ENCODE measurements around the gene ZNF19. TPM values are rescaled to one million over a fixed set of nuclear protein-coding genes. Genes with fewer than 3 reads are reported as not detected.

The ZNF19 gene
- total RNA-seq, 5 donors from 2014 or later (not counting 1 experiment from before 2014, with no cell fraction given) = 6.9 to 9.4 (median 8.4) TPM

DNA sequence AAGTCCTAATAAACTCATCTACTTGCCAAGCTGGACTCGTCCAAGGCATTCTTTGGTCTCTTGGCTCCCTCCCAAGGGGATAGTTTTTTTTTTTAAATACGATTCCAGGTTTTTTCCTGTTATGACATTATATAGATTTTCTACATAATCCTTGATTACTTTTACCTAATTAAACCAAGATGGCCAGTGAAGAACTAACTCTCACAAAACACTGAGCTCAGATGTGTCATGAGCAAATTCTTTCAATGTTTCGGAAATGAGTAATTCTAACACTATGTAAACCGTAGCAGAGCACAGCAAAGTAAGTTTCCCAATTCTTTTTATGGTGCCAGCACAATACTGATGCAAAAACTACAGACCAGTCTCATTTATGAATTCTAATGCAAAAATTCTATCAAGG lies 28.9 kb downstream of the ZNF19 start:
- ChIA-PET CTCF (interaction anchor here in 1 of 2 donors (1.2 kb wide), 1 partner anchor 39 kb away, joined by 4 read pairs; no protein-coding TSS in a partner anchor), POLR2A (interaction anchor here (0.6 kb wide), 2 partner anchors 24 to 28 kb away, joined by 3 read pairs; no protein-coding TSS in a partner anchor)
- H3K27me3 ChIP-seq (replicated peaks in 1 of 2; ENCODE audit: control insufficient read depth in 2 of 2, extremely low read depth in 1 of 2, insufficient read depth in 2 of 2, low read length in 1 of 2) = no peaks in the 10 kb centered on the region
- no peak overlapping the region for H3K27ac ChIP-seq (ENCODE audit: low read length)
- H3K4me1 ChIP-seq (ENCODE audit: control insufficient read depth in 1 of 2, extremely low read depth in 1 of 2, insufficient read depth in 2 of 2, low read length in 2 of 2) = peaks cover 6 to 10% of the 10 kb centered on the region in 2 experiments
- peaks cover 11% of the 10 kb centered on the region for H3K36me3 Mint-ChIP-seq
- H3K4me3 Mint-ChIP-seq = peak overlapping the region; percentile 31 to 84 (median 56)
- no peak overlapping the region for H3K4me3 ChIP-seq (ENCODE audit: control insufficient read depth in 1 of 2, extremely low read depth in 1 of 2, low read length in 1 of 2)
- H3K27me3 Mint-ChIP-seq = no peaks in the 10 kb centered on the region
- no peak overlapping the region for H3K27ac Mint-ChIP-seq
- no peaks in the 10 kb centered on the region for H3K9me3 ChIP-seq
- 100% methylated on average over 1 of the region's 4 CpGs for WGBS (ENCODE audit: insufficient coverage)
- H3K36me3 ChIP-seq (ENCODE audit: control insufficient read depth in 2 of 2, extremely low read depth in 1 of 2, insufficient read depth in 1 of 2, low read length in 1 of 2) = peaks cover 5 to 12% of the 10 kb centered on the region in 2 donors
- peaks cover 5 to 29% (median 26%) of the 10 kb centered on the region in 3 donors for H3K4me1 Mint-ChIP-seq
- H3K9me3 Mint-ChIP-seq = no peaks in the 10 kb centered on the region
- ATAC-seq (replicated peaks in 1 of 4) (no peak), DNase-seq (no peak)

- H3K27ac ChIP-seq (ENCODE audit: low read length) = no peak overlapping the region
- DNase-seq (no peak), ATAC-seq (replicated peaks in 1 of 4) (no peak)
- no peaks in the 10 kb centered on the region for H3K9me3 Mint-ChIP-seq
- ChIA-PET POLR2A (no interaction called here), CTCF (no interaction called here)
- peaks cover 6 to 10% of the 10 kb centered on the region in 2 experiments for H3K4me1 ChIP-seq (ENCODE audit: control insufficient read depth in 1 of 2, extremely low read depth in 1 of 2, insufficient read depth in 2 of 2, low read length in 2 of 2)
- H3K36me3 Mint-ChIP-seq = peaks cover 19% of the 10 kb centered on the region
- peaks cover 9 to 17% of the 10 kb centered on the region in 2 donors for H3K36me3 ChIP-seq (ENCODE audit: control insufficient read depth in 2 of 2, extremely low read depth in 1 of 2, insufficient read depth in 1 of 2, low read length in 1 of 2)
- H3K27me3 ChIP-seq (replicated peaks in 1 of 2; ENCODE audit: control insufficient read depth in 2 of 2, extremely low read depth in 1 of 2, insufficient read depth in 2 of 2, low read length in 1 of 2) = no peaks in the 10 kb centered on the region
- no peak overlapping the region for H3K27ac Mint-ChIP-seq
- H3K27me3 Mint-ChIP-seq = no peaks in the 10 kb centered on the region
- no peaks in the 10 kb centered on the region for H3K9me3 ChIP-seq
- H3K4me1 Mint-ChIP-seq = peaks cover 9 to 29% (median 26%) of the 10 kb centered on the region in 3 donors
- H3K4me3 ChIP-seq (ENCODE audit: control insufficient read depth in 1 of 2, extremely low read depth in 1 of 2, low read length in 1 of 2) = no peak overlapping the region
- no peak overlapping the region for H3K4me3 Mint-ChIP-seq
Measured at GRCh38 chr16:71459510-71459909, 29.6 kb downstream of the ZNF19 start.

DNA sequence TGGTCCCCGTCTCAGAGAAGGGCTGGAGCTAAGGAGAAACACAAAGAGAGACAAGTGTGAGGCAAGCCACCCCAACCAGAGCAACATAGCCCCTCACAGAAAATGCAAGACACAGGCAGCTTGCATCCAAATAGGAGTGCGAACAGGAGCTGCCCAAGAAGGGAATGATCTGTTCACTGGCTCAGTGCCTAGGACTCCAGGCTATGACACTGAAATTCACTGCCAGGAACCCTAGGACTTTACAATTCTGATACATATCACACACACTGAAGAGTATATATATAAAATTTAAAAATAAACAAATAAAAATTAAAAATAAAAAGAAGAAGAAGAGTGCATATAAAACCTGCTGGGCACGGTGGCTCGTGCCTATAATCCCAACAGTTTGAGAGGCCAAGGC lies 32.3 kb downstream of the ZNF19 start:
- Histone ChIP-seq H3K9me3 (no peaks in the 10 kb centered on the region), H3K4me1 (ENCODE audit: control insufficient read depth in 1 of 2, extremely low read depth in 1 of 2, insufficient read depth in 2 of 2, low read length in 2 of 2) (peaks cover 4 to 5% of the 10 kb centered on the region in 2 experiments), H3K27me3 (replicated peaks in 1 of 2; ENCODE audit: control insufficient read depth in 2 of 2, extremely low read depth in 1 of 2, insufficient read depth in 2 of 2, low read length in 1 of 2) (no peaks in the 10 kb centered on the region), H3K36me3 (ENCODE audit: control insufficient read depth in 2 of 2, extremely low read depth in 1 of 2, insufficient read depth in 1 of 2, low read length in 1 of 2) (peaks cover 25 to 43% of the 10 kb centered on the region in 2 donors), H3K4me3 (ENCODE audit: control insufficient read depth in 1 of 2, extremely low read depth in 1 of 2, low read length in 1 of 2) (no peak overlapping the region), H3K27ac (ENCODE audit: low read length) (no peak overlapping the region)
- peaks cover 9 to 19% (median 13%) of the 10 kb centered on the region in 3 donors for H3K4me1 Mint-ChIP-seq
- H3K27ac Mint-ChIP-seq = no peak overlapping the region
- DNase-seq (no peak), ATAC-seq (replicated peaks in 1 of 4) (no peak)
- no peaks in the 10 kb centered on the region for H3K27me3 Mint-ChIP-seq
- H3K36me3 Mint-ChIP-seq = peaks cover 45% of the 10 kb centered on the region
- H3K9me3 Mint-ChIP-seq = peaks cover 0 to 14% (median 14%) of the 10 kb centered on the region in 3 donors
- 100% methylated on average over 4 of the region's 4 CpGs for WGBS (ENCODE audit: insufficient coverage)
- ChIA-PET CTCF (no interaction called here), POLR2A (no interaction called here)
- no peak overlapping the region for H3K4me3 Mint-ChIP-seq

DNA sequence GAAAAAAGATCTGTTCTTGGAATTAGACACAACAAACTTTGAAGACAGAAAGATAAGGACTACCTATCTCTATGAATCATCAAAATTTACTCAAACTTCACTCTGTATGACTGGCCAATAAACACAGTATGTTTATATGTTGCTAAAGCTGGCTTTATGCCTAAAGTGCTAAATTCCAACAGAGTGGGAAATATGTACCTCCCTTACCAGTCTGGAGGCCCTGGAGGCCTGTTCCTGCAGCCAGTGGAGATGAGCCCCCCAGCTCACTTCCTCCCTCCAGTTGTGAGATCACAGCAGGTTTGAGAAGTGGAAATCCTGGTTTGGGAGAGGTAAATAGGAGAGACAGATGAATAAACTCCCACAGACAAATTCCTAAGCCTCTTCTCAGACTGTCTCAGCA lies 36.1 kb downstream of the ZNF19 start:
- Mint-ChIP-seq H3K9me3 (peaks cover 15 to 44% (median 41%) of the 10 kb centered on the region in 3 donors), H3K4me3 (no peak overlapping the region), H3K36me3 (peaks cover 82% of the 10 kb centered on the region), H3K4me1 (peaks cover 0 to 4% (median 0%) of the 10 kb centered on the region in 3 donors), H3K27ac (no peak overlapping the region), H3K27me3 (no peaks in the 10 kb centered on the region)
- H3K4me1 ChIP-seq (ENCODE audit: control insufficient read depth in 1 of 2, extremely low read depth in 1 of 2, insufficient read depth in 2 of 2, low read length in 2 of 2) = no peaks in the 10 kb centered on the region
- no peak overlapping the region for H3K27ac ChIP-seq (ENCODE audit: low read length)
- no peak overlapping the region for H3K4me3 ChIP-seq (ENCODE audit: control insufficient read depth in 1 of 2, extremely low read depth in 1 of 2, low read length in 1 of 2)
- peaks cover 14% of the 10 kb centered on the region for H3K9me3 ChIP-seq
- peaks cover 30 to 76% of the 10 kb centered on the region in 2 donors for H3K36me3 ChIP-seq (ENCODE audit: control insufficient read depth in 2 of 2, extremely low read depth in 1 of 2, insufficient read depth in 1 of 2, low read length in 1 of 2)
- ChIA-PET POLR2A (no interaction called here), CTCF (no interaction called here)
- DNase-seq = no peak
- no peak for ATAC-seq (replicated peaks in 1 of 4)
- no peaks in the 10 kb centered on the region for H3K27me3 ChIP-seq (replicated peaks in 1 of 2; ENCODE audit: control insufficient read depth in 2 of 2, extremely low read depth in 1 of 2, insufficient read depth in 2 of 2, low read length in 1 of 2)

DNA sequence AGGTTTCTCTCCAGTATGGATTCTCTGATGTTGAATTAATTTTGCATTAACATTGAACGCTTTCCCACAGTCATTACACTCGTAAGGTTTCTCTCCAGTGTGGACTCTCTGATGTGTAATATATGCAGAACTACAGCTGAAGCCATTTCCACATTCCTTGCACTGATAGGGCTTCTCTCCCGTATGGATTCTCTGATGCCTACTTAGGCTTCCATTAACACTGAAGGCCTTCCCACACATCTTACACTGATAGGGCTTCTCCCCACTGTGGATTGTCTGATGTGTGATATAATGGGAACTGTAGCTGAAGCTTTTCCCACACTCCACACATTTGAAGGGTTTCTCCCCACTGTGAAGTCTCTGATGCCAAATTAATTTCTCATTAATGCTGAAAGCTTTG lies 40.1 kb downstream of the ZNF19 start:
- Mint-ChIP-seq H3K36me3 (peaks cover 68% of the 10 kb centered on the region), H3K9me3 (peaks cover 16 to 64% (median 56%) of the 10 kb centered on the region in 3 donors), H3K4me3 (no peak overlapping the region), H3K27ac (no peak overlapping the region), H3K4me1 (no peaks in the 10 kb centered on the region), H3K27me3 (no peaks in the 10 kb centered on the region)
- ChIA-PET POLR2A (no interaction called here), CTCF (no interaction called here)
- Histone ChIP-seq H3K4me1 (ENCODE audit: control insufficient read depth in 1 of 2, extremely low read depth in 1 of 2, insufficient read depth in 2 of 2, low read length in 2 of 2) (no peaks in the 10 kb centered on the region), H3K9me3 (peaks cover 22% of the 10 kb centered on the region), H3K27ac (ENCODE audit: low read length) (no peak overlapping the region), H3K4me3 (ENCODE audit: control insufficient read depth in 1 of 2, extremely low read depth in 1 of 2, low read length in 1 of 2) (peak overlapping the region in 1 of 2 donors; percentile 5), H3K36me3 (ENCODE audit: control insufficient read depth in 2 of 2, extremely low read depth in 1 of 2, insufficient read depth in 1 of 2, low read length in 1 of 2) (peaks cover 16 to 56% of the 10 kb centered on the region in 2 donors), H3K27me3 (replicated peaks in 1 of 2; ENCODE audit: control insufficient read depth in 2 of 2, extremely low read depth in 1 of 2, insufficient read depth in 2 of 2, low read length in 1 of 2) (no peaks in the 10 kb centered on the region)
- DNase-seq = no peak
- no CpG with 5 or more reads among the region's 3 CpGs for WGBS (ENCODE audit: insufficient coverage)
- ATAC-seq (replicated peaks in 1 of 4) = no peak

DNA sequence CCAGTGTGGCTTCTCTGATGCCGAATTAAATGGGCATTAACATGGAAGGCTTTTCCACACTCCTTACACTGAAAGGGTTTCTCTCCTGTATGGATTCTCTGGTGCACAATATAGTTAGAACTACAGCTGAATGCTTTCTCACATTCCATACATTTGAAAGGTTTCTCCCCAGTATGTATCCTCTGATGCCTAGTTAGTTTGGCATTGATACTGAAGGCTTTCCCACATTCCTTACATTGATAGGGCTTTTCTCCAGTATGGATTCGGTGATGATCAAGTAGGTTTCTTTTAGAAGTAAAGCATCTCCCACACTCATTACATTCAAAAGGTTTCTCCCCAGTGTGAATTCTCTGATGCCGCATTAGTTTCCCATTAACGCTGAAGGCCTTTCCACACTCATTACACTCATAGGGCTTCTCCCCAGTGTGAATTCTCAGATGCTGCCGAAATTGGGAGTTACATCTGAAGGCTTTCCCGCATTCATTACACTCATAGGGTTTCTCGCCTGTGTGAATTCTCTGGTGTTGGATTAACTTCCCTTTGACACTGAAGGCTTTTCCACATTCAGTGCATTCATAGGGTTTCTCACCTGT lies 40.8 kb downstream of the ZNF19 start:
- no CpG with 5 or more reads among the region's 7 CpGs for WGBS (ENCODE audit: insufficient coverage)
- H3K9me3 ChIP-seq = peaks cover 22% of the 10 kb centered on the region
- no peaks in the 10 kb centered on the region for H3K27me3 ChIP-seq (replicated peaks in 1 of 2; ENCODE audit: control insufficient read depth in 2 of 2, extremely low read depth in 1 of 2, insufficient read depth in 2 of 2, low read length in 1 of 2)
- ATAC-seq (replicated peaks in 1 of 4) (no peak), DNase-seq (no peak)
- no peaks in the 10 kb centered on the region for H3K4me1 ChIP-seq (ENCODE audit: control insufficient read depth in 1 of 2, extremely low read depth in 1 of 2, insufficient read depth in 2 of 2, low read length in 2 of 2)
- ChIA-PET CTCF (no interaction called here), POLR2A (no interaction called here)
- H3K4me3 ChIP-seq (ENCODE audit: control insufficient read depth in 1 of 2, extremely low read depth in 1 of 2, low read length in 1 of 2) = no peak overlapping the region
- Mint-ChIP-seq H3K4me3 (no peak overlapping the region), H3K4me1 (no peaks in the 10 kb centered on the region), H3K9me3 (peaks cover 19 to 68% (median 60%) of the 10 kb centered on the region in 3 donors), H3K36me3 (peaks cover 62% of the 10 kb centered on the region), H3K27me3 (no peaks in the 10 kb centered on the region), H3K27ac (no peak overlapping the region)
- H3K27ac ChIP-seq (ENCODE audit: low read length) = no peak overlapping the region
- H3K36me3 ChIP-seq (ENCODE audit: control insufficient read depth in 2 of 2, extremely low read depth in 1 of 2, insufficient read depth in 1 of 2, low read length in 1 of 2) = peaks cover 16 to 49% of the 10 kb centered on the region in 2 donors
